ENCODE data around the gene PRPF18.

- TF ChIP-seq CTCF (IDR thresholded peaks at IDR 0.05; ENCODE audit: borderline replicate concordance, extremely low read depth, low read length, poor library complexity, severe bottlenecking) = no peak
- TF ChIP-seq EZH2 (IDR thresholded peaks at IDR 0.05; ENCODE audit: borderline replicate concordance, low read depth, low read length, severe bottlenecking) = no peak
Measured at GRCh38 chr10:13542533-13542932, 44.2 kb upstream of the PRPF18 start.

All from DND-41 (cell line).